Uterine smooth muscle cell (primary cell): ENCODE data around the gene VAMP1. TPM values are rescaled to one million over a fixed set of nuclear protein-coding genes. Genes with fewer than 3 reads are reported as not detected.

Experiments
- total RNA-seq: library from RNA; depleted of rRNA; stranded (reverse); fragments of >200 nt; gene quantifications from 2 replicates; pipeline ENCODE4 v1.2.3, GENCODE V29; 2014

The VAMP1 gene, protein sequence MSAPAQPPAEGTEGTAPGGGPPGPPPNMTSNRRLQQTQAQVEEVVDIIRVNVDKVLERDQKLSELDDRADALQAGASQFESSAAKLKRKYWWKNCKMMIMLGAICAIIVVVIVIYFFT
- total RNA-seq = 3.3 and 7.4 TPM in 2 replicates

DNA sequence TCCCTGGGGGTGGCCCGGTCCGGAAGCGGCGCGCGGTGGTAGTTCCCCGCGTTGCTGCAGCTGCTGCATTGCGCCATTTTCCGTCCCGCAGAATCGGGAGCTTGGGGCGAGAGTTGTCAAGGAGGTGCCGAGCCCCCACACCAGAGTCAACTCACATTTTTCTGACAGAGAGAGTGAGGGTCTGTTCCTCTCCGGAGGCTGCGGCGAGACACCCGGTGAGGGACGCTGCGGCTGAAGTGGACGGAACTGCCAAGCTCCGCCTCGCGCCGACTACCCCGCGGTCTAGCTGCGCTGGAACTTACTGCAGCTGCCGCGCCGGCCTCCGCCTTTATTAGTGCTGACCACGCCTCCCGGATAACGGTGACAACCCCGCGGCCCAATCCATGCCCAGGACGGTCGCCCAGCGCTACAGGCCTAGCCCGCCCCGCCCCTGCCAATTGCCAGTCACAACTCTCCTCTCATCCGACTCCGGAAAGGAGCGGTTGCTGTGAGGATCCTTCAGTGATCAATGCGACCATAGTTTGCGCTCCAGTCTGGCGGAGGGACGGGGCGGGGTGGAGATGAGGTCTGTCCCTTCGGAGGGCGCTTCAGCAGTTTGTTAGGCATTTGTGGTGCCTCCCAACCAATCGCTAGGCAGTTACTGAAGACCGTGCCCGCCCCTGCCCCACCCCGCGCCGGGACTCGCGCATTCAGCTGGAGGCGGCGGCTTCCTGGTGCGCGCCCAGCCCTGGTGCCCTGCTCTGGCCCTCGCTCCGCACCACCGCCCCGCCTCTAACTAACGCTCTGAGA is at the start of gene VAMP1:
Gene VAMP1 (minus strand): TSS at position 303 of the 789 bp plus-strand sequence. CDS start 146 bp downstream, at position 157.

DNA sequence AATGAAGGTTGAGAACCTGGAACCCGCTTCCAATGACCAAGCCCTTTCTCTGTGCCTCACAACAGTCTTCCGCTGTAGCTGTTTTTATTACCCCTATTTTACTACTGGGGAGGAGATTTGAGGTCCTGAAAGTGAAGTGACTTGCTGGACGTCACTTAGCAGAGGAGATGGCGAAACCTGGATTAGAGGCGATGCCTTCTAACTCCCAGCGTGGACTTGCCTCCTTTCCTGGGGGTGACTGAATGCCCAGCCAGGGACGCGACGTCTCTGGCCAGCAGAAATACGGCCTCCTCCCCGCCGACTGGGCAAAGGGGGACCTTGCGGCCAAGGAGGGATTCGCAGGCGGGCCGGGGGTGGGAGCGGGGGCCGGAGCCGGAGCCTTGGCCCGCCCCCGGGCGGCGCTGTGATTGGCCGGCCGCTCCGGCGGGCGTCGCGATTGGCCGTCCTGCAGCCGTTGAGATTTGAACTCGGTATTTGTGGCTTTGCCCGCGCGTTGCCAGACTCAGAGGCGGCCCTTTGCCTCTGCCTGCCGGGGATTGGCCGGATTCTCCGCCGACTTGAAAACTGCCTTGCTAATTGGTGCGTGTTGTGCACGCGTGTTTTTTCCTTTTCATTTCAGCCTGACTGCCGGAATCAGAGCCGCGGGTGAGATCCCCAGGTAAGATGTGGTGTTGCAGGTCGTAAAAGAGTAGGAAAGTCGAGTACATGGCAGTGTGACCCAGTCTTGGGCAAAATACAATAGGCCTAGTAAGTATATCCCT is 23.2 kb upstream of the VAMP1 start, which contains the start of gene NCAPD2:
Gene NCAPD2 (plus strand): TSS at position 606 of the 761 bp plus-strand sequence. CDS start 997 bp downstream, outside the sequence.

DNA sequence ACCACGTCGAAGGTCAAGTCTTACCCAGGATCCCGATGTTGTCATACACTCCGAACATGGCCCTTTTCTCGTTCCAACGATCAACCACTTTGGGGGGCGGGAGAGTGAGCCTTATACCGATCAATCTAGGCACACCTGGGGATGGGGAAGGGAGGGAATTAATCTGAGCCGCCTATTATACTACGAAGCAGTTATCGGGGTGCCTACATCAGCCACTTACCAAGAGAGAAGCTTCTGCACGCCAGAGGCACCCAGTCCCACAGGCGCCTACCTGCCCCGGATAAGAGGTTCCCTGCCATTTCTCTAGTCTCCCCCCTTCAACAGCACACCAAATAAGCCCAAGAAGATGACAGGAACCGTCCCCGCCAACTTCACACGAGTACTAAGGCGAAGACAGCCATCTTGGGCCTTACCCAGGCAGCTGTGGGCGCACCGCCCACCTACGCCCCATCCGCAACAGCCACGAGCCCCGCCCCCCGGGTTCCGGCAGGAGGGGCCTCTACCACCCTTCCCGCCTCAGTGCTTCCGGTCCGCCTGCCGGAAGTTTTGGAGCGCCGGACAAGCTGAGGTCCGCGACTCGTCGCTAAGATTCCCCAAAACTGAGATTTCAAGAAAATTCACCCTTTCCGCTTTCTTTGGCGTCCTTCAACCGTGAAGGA is 22.5 kb upstream of the VAMP1 start, which contains the start of gene MRPL51:
Gene MRPL51 (minus strand): TSS at position 425 of the 659 bp plus-strand sequence. CDS start 126 bp downstream, at position 299.

DNA sequence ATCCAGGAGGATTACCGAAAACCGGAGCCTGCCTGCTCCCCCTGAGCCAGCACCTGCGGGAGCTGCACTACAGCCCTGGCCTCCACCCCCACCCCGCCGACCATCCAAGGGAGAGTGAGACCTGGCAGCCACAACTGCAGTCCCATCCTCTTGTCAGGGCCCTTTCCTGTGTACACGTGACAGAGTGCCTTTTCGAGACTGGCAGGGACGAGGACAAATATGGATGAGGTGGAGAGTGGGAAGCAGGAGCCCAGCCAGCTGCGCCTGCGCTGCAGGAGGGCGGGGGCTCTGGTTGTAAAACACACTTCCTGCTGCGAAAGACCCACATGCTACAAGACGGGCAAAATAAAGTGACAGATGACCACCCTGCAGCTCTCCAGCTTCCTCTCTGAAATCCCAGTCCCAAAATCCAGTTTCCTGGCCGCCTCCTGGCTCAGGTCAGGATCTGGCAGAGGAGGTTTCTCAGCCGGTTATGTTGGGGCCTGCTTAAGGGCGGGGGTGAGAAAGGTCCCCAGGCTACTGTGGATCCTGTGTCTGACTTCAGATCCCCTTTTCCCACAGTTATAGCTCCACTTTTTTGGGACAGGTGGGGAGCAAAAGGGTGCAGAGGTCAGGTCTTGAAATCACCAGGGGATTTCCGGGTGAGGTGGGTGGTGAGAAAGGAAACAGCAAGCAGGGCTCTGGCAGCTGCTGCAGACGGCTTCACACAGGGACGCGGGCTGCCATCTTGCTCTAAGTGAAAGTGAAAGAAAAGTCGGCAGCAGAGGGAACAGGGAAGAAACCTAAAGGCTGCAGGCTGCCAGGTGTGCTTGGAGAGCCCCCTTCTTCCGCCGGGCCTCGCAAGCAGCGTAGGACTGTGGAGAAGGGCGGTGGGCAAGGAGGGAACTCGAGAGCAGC is 18.9 kb downstream of the VAMP1 start, which contains the start of gene TAPBPL:
Gene TAPBPL (plus strand): TSS at position 695 of the 897 bp plus-strand sequence. CDS start 207 bp downstream, outside the sequence.

DNA sequence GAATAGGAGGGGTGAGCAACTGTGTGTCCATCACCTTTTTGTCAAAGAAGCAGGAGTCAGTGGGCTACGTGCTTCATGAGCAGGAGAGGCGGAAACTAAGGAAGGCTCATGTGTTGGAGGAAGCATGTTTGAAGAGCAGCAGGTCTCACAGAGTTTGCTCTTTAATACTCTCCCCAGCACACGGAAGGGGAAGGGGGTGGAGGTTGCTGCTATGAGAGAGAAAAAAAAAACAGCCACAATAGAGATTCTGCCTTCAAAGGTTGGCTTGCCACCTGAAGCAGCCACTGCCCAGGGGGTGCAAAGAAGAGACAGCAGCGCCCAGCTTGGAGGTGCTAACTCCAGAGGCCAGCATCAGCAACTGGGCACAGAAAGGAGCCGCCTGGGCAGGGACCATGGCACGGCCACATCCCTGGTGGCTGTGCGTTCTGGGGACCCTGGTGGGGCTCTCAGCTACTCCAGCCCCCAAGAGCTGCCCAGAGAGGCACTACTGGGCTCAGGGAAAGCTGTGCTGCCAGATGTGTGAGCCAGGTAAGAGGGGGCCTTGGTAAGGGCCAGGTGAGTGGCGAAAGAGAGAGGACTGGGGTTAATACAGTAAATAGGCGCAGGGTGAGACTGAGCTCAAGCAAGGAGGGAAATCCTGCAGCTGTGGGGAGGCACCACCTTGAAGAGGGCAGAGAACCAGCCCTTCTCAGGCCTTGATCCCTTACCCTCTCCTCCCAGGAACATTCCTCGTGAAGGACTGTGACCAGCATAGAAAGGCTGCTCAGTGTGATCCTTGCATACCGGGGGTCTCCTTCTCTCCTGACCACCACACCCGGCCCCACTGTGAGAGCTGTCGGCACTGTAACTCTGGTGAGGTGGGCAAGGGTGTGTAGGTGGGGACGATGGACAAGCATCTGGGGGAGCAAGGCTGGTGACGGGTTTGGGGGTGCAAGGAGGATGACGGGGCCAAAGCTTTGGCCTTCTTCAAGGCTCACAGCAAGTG is 25.5 kb downstream of the VAMP1 start, which contains the start of gene CD27:
Gene CD27 (plus strand): TSS at position 252 of the 985 bp plus-strand sequence. CDS start 141 bp downstream, at position 393.

Other genes with a start within 250 kb of the VAMP1 start
- not detected in 2 replicates for gene PLEKHG6, start 160.0 kb downstream of the VAMP1 start, total RNA-seq
- 67.9 and 88.1 TPM in 2 replicates for gene TNFRSF1A, start 128.6 kb downstream of the VAMP1 start, total RNA-seq
- under 0.01 TPM in 1 of 2 replicates, not detected in the other for gene SCNN1A, start 95.1 kb downstream of the VAMP1 start, total RNA-seq
- 31.2 and 56.7 TPM in 2 replicates for gene LTBR, start 86.5 kb downstream of the VAMP1 start, total RNA-seq
- gene CD27, start 25.7 kb downstream of the VAMP1 start, total RNA-seq = 0.12 TPM in 1 of 2 replicates, not detected in the other
- 7.1 and 12.1 TPM in 2 replicates for gene TAPBPL, start 18.6 kb downstream of the VAMP1 start, total RNA-seq
- 87.9 and 108 TPM in 2 replicates for gene MRPL51, start 22.6 kb upstream of the VAMP1 start, total RNA-seq
- 59.0 and 113 TPM in 2 replicates for gene NCAPD2, start 23.4 kb upstream of the VAMP1 start, total RNA-seq
- gene GAPDH, start 63.8 kb upstream of the VAMP1 start, total RNA-seq = 5,674 and 7,219 TPM in 2 replicates
- 15.0 and 15.1 TPM in 2 replicates for gene IFFO1, start 85.4 kb upstream of the VAMP1 start, total RNA-seq
- gene NOP2, start 97.6 kb upstream of the VAMP1 start, total RNA-seq = 25.4 and 29.9 TPM in 2 replicates
- gene CHD4, start 136.7 kb upstream of the VAMP1 start, total RNA-seq = 259 and 264 TPM in 2 replicates
- 0.12 TPM in 1 of 2 replicates, not detected in the other for gene LPAR5, start 165.3 kb upstream of the VAMP1 start, total RNA-seq
- gene ACRBP, start 176.8 kb upstream of the VAMP1 start, total RNA-seq = 0.22 and 0.25 TPM in 2 replicates
- gene ING4, start 192.4 kb upstream of the VAMP1 start, total RNA-seq = 20.8 and 30.4 TPM in 2 replicates
- 10.1 and 10.3 TPM in 2 replicates for gene ZNF384, start 218.7 kb upstream of the VAMP1 start, total RNA-seq
- under 0.01 TPM in 1 of 2 replicates, not detected in the other for gene PIANP, start 230.1 kb upstream of the VAMP1 start, total RNA-seq